Esophagus squamous epithelium (tissue), 4 donors: ENCODE measurements around the gene CNIH2.

Experiments
- POLR2A ChIP-seq, 4 donors: fragments of 450-650 bp; IDR thresholded peaks; one replicate each; pipeline ENCODE4 v1.6.1; 2017; ENCODE audit warnings: antibody characterized with exemption in 4 of 4, mild to moderate bottlenecking in 4 of 4, moderate library complexity in 3 of 4
- TF ChIP-seq, protein P1 (sequence below), 6 experiments: fragments of 450-650 bp in 4 of 6; fragments of 200-600 bp in 2 of 6; sonication (generic) in 2 of 6; IDR thresholded peaks; one replicate each; pipeline ENCODE4 v1.5.1; 2016 to 2019; ENCODE audit warnings: antibody characterized with exemption in 6 of 6, mild to moderate bottlenecking in 4 of 6, moderate library complexity in 4 of 6

DNA sequence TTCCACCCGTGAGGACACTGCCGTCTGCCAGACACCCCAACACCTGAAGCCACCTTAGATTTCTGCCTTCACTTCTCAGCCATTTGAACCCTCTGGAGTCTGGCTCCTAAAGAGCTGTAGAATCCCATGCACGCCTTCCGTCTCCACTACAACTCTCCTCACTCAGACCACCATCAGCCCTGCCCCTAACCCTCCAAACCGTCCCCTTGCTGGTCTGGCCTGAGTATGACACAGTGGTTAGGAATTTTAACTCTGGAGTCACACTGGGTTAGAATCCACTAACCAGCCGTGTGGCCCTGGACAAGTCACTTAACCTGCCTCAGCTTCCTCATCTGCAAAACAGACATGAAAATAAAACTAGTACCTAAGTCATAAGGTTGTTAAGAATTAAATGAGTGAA, 3.0 kb downstream of the CNIH2 start:
- TF ChIP-seq, protein P1, sequence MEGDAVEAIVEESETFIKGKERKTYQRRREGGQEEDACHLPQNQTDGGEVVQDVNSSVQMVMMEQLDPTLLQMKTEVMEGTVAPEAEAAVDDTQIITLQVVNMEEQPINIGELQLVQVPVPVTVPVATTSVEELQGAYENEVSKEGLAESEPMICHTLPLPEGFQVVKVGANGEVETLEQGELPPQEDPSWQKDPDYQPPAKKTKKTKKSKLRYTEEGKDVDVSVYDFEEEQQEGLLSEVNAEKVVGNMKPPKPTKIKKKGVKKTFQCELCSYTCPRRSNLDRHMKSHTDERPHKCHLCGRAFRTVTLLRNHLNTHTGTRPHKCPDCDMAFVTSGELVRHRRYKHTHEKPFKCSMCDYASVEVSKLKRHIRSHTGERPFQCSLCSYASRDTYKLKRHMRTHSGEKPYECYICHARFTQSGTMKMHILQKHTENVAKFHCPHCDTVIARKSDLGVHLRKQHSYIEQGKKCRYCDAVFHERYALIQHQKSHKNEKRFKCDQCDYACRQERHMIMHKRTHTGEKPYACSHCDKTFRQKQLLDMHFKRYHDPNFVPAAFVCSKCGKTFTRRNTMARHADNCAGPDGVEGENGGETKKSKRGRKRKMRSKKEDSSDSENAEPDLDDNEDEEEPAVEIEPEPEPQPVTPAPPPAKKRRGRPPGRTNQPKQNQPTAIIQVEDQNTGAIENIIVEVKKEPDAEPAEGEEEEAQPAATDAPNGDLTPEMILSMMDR (IDR thresholded peaks at IDR 0.05): no peak
- TF ChIP-seq POLR2A (IDR thresholded peaks at IDR 0.05): no peak
